Measurements from ENCODE around the gene HIKESHI.
"Not testable (repeated sequence)": the region's sequence is repeated elsewhere in the genome, so short reads cannot be mapped to it uniquely, and the experiment has no call there.

The HIKESHI gene

DNA sequence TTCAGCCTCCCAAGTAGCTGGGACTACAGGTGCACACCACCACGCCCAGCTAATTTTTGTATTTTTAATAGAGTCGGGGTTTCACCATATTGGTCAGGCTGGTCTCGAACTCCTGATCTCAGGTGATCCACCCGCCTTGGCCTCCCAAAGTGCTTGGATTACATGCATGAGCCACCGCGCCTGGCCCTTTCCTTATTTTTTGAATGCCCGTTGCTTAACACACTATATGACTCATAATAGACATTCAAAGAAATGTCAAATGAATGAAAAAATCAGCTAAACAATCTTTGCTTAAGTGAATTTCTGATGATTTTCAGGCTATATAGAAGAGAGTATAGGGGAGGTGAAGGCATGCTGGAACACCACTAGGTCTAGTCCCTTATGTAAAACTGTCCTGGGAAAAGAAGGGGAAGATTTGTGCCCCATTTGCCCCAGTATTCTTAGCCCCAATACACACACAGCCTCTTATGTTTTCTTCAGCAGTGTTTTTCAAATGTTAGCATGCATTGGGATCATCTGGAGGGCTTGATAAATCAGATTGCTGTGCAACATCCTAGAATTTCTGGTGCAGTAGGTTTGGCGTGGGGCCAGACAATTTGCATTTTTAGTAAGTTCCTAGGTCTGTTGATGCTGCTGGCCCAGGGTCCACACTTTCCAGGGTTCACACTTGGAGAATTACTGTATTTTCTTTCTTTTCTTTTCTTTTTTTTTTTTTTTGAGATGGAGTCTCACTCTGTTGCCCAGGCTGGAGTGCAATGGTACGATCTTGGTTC lies 12.3 kb upstream of the HIKESHI start:
- DNase-seq; in situ Hi-C loops (cut with HindIII; ENCODE audit: low pct_ligation_motif_present, low pct_unique_long_range_greater_than_20kb, low sequenced_read_pairs): not testable (repeated sequence)

DNA sequence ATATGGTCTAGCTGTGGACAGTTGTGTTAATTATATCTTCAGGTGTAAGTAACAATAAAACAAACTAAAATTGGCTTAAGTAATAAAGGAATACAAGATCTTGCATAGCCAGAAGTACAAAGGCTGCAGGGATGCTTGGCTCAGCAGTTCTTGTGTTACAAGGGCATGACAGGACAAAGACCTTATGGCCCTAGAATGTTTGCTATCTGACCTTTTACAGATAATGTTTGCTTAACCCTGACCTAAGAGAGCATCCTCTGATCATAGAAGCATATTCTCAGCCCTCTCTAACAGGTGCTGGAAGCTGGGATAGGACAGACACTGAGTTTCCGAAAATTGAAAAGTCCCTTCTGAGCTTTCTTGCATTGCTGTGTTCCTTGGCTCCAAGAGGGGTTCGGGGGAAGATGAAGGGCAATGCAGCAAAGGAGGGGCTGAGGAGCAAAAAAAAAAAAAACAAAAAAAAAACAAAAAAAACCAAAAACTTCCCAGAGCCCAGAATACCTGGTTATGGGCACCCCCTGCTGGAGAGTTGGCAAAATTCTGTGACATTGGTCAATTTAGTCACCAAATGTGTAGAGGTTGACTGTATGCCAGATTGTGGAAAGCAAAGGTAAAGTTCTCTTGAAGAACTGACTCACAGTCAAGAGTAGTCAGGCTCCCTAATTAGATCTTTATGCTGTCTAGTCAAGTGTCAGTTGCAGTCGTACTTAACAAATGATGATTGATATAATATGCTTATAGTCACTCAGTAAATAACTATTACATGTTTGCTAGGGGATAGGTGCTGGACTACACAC lies 10.4 kb upstream of the HIKESHI start:
- in situ Hi-C loops (cut with HindIII; ENCODE audit: low pct_ligation_motif_present, low pct_unique_long_range_greater_than_20kb, low sequenced_read_pairs) = no loop called here
- peak; percentile 41 for DNase-seq

DNA sequence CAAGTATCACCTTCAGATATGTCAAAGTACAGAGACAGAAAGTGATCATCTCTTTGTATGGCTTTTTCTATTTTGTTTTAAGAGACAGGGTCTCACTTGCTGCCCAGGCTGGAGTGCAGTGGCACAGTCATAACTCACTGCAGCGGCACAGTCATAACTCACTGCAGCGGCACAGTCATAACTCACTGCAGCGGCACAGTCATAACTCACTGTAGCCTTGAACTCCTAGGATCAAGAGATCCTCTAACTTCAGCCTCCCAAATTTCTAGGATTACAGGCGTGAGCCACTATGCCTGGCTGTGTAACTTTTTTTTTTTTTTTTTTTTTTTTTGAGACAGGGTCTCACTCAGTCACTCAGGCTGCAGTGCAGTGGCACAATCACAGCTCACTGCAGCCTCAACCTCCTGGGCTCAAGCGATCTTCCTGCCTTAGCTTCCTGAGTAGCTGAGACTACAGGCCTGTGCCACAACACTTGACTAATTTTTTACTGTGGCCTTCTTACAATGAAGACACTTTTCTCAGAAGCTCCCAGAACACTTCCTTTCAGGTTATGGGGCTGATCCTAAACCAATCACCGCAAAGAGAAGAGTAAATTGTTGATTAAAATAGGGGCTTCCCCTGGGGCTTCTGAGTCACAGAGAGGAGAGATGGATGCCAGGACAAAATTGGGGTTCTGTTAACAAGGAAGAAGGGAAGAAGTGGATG lies 9.0 kb upstream of the HIKESHI start:
- in situ Hi-C loops (cut with HindIII; ENCODE audit: low pct_ligation_motif_present, low pct_unique_long_range_greater_than_20kb, low sequenced_read_pairs) = no loop called here

DNA sequence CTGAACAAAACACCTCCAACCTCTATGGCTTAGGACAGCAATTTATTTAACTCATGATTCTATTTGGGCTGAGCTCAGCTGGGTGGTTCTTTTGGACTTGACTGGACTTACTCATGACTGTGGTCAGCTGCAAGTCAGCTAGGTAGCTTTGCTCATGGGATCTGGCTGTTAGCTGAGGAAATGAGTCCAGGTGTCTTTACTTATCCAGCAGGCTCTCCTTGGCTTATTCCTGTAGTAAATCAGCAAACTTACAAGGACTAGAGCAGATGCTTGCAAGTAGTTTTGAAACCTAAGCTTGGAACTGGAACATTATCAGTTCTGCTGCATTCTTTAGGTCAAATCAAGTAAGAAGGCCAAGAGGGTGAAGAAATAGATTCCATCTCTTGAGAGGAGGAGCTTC lies 8.0 kb upstream of the HIKESHI start:
- DNase-seq = no peak
- in situ Hi-C loops (cut with HindIII; ENCODE audit: low pct_ligation_motif_present, low pct_unique_long_range_greater_than_20kb, low sequenced_read_pairs) = no loop called here

More for the DNA sequence above, 9.0 kb upstream of the HIKESHI start:
- DNase-seq = no peak

DNA sequence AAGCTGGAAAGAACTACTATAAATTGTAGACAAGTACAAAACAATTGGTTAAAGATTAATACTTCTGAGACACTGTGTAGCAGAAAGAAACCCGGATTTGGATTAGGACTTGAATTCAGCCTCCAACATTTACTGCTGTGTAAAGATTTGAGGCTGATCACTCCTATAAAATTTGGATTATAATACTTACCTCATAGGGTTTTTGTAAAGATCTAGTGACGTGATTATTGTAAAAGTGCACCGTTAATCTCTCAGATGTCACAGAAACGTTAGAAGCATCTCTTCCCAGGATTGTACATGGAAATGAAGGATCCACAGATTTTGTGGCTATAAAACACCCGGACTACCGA lies 323 bp upstream of the HIKESHI start:
- no peak for DNase-seq
- in situ Hi-C loops (cut with HindIII; ENCODE audit: low pct_ligation_motif_present, low pct_unique_long_range_greater_than_20kb, low sequenced_read_pairs) = no loop called here

DNA sequence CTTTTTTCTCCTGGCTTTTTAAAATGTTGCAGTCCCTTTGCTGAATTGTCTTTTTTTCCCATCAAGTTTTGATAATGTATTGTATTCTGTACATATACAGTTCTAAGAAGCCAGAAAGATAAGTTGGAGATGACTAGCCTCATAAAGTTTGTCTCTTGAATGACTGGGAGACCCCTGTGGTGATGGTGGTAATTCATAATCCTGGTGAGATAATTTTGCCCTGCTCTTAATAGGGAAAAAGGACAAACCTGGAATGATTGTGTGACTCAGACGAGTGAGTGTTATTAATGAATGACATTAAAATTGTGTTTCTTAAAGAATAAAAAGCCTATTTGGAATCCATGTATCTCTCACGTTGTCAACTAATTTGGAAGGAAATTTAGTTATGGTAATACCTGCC lies 1.2 kb downstream of the HIKESHI start:
- DNase-seq = peak; percentile 19
- in situ Hi-C loops (cut with HindIII; ENCODE audit: low pct_ligation_motif_present, low pct_unique_long_range_greater_than_20kb, low sequenced_read_pairs) = no loop called here

DNA sequence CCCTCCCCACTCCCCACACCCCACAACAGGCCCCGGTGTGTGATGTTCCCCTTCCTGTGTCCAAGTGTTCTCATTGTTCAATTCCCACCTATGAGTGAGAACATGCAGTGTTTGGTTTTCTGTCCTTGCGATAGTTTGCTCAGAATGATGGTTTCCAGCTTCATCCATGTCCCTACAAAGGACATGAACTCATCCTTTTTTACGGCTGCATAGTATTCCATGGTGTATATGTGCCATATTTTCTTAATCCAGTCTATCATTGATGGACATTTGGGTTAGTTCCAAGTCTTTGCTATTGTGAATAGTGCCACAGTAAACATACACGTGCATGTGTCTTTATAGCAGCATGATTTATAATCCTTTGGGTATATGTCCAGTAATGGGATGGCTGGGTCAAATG lies 6.7 kb downstream of the HIKESHI start:
- in situ Hi-C loops (cut with HindIII; ENCODE audit: low pct_ligation_motif_present, low pct_unique_long_range_greater_than_20kb, low sequenced_read_pairs); DNase-seq: not testable (repeated sequence)

DNA sequence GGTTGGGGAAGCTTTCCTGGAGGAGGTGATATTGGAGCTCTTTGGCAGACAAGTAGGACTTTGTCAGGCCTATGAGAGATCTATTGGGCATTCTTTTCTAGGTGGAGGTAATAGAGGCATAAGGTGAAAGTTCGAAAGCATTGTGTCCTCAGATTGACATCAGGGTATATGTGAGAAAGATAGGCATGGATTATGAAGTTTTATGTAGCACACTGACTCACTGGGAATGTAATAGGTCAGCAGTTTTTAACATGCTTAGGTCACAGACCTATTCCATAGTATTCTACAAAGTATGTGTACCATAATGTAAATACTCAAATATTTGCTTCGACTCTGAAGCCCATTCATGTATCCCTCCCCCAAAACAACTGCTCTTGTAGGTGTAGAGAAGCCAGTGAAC lies 11.8 kb downstream of the HIKESHI start:
- in situ Hi-C loops (cut with HindIII; ENCODE audit: low pct_ligation_motif_present, low pct_unique_long_range_greater_than_20kb, low sequenced_read_pairs) = no loop called here
- DNase-seq = no peak

DNA sequence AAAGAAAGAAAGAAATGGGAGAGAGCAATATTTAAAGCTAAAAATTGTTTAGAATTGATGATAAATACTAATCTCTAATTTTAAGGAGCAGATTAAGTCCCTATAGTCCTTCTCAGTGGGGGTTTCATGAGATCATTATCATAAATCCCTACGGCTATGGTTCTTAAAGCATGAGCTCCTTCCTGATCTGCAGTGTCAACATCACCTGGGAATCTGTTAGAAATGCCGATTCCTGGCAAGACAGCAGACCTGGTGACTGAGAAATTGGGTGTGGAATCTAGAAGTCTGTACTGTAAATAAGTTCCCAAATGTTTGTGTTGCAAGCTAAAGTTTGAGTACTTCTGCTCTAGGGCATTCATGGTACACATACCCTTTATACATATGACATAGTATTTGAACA lies 12.6 kb downstream of the HIKESHI start:
- DNase-seq = no peak
- in situ Hi-C loops (cut with HindIII; ENCODE audit: low pct_ligation_motif_present, low pct_unique_long_range_greater_than_20kb, low sequenced_read_pairs) = no loop called here

DNA sequence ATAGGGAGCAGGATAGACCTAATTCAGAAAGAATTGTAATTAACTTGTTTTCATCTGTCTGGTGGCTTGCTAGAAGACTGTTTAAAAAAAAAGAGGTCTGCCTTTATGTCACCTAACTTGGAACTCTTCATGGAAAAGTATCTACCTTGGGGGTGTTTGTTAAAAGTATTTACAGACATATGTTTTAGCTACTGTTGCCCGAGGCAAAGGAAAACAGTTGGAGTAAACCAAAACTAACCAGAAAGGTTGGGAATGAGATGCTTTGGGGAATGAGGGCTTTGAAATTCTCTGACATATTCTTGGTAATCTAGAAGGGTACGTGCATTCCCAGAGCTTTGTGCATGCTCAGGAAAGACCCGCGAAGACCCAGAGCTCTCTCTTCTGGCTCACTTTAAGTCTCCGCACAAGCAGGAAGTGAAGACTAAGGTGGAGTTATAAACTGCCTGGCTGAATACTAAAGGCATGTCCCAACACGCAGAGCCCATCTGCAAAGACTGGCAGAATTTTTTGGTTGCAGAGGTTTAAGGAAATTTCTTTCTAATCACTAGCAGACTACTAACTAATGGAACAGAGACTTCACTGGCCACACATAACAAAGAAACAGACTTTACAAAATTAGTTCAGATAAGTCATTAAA lies 33.2 kb downstream of the HIKESHI start:
- no peak for DNase-seq
- in situ Hi-C loops (cut with HindIII; ENCODE audit: low pct_ligation_motif_present, low pct_unique_long_range_greater_than_20kb, low sequenced_read_pairs) = no loop called here

DNA sequence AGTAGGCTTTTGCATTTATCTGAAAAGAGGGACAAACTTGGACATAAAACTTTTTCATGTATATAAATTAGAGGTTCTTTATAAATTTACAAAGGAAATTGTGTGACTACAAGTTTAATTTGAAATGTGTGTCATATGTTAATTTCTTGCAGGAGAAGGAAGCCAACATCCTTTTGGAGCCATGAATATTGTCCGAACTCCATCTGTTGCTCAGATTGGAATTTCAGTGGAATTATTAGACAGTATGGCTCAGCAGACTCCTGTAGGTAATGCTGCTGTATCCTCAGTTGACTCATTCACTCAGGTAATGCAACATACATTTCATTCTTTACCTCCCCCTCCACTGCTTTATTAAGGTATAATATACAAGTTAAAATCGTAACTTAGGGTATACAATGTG lies 35.2 kb downstream of the HIKESHI start:
- DNase-seq = no peak
- in situ Hi-C loops (cut with HindIII; ENCODE audit: low pct_ligation_motif_present, low pct_unique_long_range_greater_than_20kb, low sequenced_read_pairs) = no loop called here

DNA sequence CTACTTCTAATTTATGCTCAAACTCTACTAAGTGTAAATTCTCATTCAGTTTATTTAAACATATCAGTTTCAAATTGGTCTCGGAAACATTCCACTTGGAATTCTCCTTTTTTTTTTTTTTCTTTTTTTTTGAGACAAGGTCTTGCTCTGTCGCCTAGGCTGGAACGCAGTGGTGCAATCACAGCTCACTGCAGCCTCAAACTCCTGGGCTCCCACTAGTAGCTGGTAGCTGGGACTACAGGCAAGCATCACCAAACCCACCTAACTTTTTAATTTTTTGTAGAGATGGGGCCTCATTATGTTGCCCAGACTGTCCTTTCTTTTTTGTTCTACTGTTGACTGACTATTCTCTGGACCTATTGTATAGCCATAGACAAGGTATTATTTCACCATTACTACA lies 39.3 kb downstream of the HIKESHI start:
- no peak for DNase-seq
- in situ Hi-C loops (cut with HindIII; ENCODE audit: low pct_ligation_motif_present, low pct_unique_long_range_greater_than_20kb, low sequenced_read_pairs) = no loop called here

DNA sequence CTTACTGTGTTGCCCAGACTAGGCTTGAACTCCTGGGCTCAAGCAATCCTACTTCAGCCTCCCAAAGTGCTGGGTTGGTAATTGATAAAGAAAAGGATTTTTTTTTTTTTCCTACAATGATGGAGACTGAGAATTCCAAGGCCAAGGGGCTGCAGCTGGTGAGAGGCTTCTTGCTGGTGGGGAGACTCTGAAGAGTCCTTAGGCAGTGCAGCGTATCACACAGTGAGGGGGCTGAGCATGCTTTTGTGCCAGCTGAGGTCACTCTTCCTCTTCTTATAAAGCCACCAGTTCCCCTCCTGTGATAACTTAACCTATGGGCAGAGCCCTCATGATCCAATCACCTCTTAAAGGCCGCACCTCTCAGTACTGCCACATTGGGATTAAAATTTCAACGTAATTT lies 44.5 kb downstream of the HIKESHI start:
- in situ Hi-C loops (cut with HindIII; ENCODE audit: low pct_ligation_motif_present, low pct_unique_long_range_greater_than_20kb, low sequenced_read_pairs) = no loop called here
- no peak for DNase-seq

DNA sequence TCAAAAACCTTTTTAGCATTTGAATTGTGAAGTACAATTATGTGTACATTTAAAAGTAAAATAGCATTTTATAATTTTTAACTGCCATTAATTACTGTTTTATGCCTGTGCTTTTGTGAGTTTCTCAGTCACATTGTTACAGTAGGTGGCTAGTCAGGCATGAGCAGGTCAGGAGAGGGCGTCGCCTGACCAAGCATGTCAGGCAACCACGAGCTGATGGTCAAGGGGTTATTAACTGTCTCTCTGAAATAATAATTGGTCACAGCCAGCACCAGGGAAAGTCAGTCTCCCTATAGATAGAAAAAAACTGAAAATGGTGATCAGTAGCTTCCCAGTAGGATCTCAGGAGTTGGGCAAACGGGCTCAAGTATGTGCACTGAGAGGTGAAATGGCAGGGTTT lies 53.2 kb downstream of the HIKESHI start:
- DNase-seq = peak; percentile 6

DNA sequence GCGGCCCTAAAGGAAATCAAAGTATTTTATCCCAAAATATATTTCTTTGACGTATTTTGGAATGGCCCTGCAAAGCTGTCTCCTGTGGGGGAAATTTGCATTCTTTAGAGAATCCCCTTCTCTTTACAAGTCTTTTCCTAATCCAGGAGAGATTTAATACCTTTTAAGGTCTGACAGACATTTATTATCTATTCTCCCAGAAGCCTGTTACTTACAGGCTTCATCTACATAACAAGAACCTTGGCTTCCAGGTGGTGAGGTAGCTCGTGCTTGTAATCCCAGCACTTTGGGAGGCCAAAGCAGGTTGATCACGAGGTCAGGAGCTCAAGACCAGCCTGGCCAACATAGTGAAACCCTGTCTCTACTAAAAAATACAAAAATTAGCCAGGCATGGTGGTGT lies 55.4 kb downstream of the HIKESHI start:
- in situ Hi-C loops (cut with HindIII; ENCODE audit: low pct_ligation_motif_present, low pct_unique_long_range_greater_than_20kb, low sequenced_read_pairs); DNase-seq: not testable (repeated sequence)

More for the DNA sequence above, 53.2 kb downstream of the HIKESHI start:
- in situ Hi-C loops (cut with HindIII; ENCODE audit: low pct_ligation_motif_present, low pct_unique_long_range_greater_than_20kb, low sequenced_read_pairs) = no loop called here

DNA sequence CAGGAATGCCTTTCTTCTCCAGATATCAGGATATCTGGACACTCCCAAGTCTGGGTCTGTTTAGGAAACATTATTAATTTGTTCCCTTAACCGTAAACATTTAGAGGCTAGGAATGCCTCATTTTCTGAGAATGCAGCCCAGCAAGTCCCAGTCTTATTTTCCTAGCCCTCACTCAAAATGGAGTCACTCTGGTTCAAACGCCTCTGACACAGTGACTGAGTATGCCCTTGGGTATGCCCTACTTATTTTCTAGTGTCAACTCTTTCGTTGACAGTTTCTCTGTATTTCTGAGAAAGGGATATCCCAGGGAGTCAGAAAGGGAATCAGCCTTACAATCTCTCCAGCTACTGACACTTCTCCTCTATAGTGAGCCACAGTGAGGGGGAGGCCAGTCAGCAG lies 56.7 kb downstream of the HIKESHI start:
- in situ Hi-C loops (cut with HindIII; ENCODE audit: low pct_ligation_motif_present, low pct_unique_long_range_greater_than_20kb, low sequenced_read_pairs) = no loop called here
- no peak for DNase-seq

DNA sequence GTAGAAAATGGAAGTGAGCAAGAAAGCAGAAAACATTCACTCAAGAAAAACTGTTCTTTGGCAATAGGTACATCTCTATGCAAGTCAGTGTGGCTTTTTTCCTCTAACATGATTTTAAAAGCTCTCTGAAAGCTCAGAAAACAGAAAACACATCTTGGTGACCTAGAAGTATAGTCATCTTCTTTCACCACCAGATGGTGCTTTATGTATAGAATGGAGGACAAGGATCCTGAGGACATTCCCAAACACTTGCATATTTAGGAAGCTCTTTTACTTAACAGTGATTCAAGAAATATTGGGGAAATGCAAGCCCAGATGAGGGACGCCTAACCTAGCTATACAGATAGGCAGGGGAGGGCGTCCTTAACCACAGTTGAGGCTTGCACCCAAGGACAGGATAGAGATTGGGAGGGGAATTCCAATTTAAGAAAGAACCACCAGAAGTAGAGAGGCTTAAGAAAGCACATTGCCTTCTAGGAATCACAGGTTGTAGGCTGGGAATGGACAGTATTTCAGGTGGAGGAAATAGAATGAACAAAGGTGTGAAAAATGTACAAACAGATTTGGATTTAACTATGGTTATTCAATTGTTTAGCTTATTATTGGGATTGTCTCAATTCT lies 58.8 kb downstream of the HIKESHI start:
- in situ Hi-C loops (cut with HindIII; ENCODE audit: low pct_ligation_motif_present, low pct_unique_long_range_greater_than_20kb, low sequenced_read_pairs) = no loop called here
- peak; percentile 42 for DNase-seq

DNA sequence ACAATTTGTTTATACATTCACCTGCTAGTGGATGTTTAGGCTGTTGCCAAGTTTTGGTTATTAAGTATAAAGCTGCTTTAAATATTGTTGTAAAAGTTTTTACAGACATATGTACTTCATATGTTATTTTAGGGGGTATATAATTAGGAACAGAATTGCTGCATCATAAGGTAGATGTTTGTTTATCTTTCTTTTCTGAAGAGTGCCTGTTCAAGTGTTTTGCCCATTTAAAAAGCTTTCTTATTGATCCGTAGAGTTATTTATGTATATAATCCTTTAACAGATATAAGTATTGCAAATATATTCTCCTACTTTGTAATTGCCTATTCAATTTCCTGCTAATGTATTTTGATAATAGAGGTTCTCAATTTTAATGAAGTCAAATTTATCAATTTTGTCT lies 61.4 kb downstream of the HIKESHI start:
- DNase-seq = no peak
- in situ Hi-C loops (cut with HindIII; ENCODE audit: low pct_ligation_motif_present, low pct_unique_long_range_greater_than_20kb, low sequenced_read_pairs) = no loop called here

DNA sequence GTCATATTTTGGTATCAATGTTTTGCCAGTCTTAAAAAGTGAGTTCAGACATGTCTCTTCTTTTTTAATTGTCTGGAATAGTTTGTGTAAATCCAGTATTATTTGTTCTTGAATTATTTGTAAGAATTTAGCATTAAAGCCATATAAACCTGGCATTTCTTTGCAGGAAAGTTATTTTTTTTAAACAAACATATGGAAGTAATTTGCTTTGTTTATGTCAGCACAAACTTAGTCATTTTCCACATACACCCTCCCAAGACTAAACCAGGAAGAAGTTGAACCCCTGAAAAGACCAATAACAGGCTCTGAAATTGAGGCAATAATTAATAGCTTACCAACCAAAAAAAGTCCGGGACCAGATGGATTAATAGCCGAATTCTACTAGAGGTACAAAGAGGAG lies 63.5 kb downstream of the HIKESHI start:
- no peak for DNase-seq
- in situ Hi-C loops (cut with HindIII; ENCODE audit: low pct_ligation_motif_present, low pct_unique_long_range_greater_than_20kb, low sequenced_read_pairs) = no loop called here

Measured in ACHN (cell line).